Right renal pelvis (tissue), 4 donors: Measurements from ENCODE around the gene GEN1. TPM values are rescaled to one million over a fixed set of nuclear protein-coding genes. Genes with fewer than 3 reads are reported as not detected.
A peak's percentile ranks its signal among the peaks of the same experiment; 100 is the strongest.

Source experiments
- DNase-seq, 4 donors: peaks; one replicate each; pipeline ENCODE4 v3.0.0-alpha.2; 2013; ENCODE audit warnings: low read depth in 4 of 4, low spot score in 3 of 4, missing footprints in 1 of 4
- polyA plus RNA-seq, 4 donors: library from polyadenylated mRNA; unstranded; fragments of 120-200 nt; gene quantifications; one replicate each; pipeline ENCODE4 v1.2.1, GENCODE V29; 2013; ENCODE audit not compliant: insufficient read length in 4 of 4

Gene GEN1
- polyA plus RNA-seq, 4 donors: 11.2 to 16.7 (median 13.2) TPM

GRCh38 chr2:17752246-17752645 is 1.7 kb upstream of the GEN1 start:
- DNase-seq: no peak

DNA sequence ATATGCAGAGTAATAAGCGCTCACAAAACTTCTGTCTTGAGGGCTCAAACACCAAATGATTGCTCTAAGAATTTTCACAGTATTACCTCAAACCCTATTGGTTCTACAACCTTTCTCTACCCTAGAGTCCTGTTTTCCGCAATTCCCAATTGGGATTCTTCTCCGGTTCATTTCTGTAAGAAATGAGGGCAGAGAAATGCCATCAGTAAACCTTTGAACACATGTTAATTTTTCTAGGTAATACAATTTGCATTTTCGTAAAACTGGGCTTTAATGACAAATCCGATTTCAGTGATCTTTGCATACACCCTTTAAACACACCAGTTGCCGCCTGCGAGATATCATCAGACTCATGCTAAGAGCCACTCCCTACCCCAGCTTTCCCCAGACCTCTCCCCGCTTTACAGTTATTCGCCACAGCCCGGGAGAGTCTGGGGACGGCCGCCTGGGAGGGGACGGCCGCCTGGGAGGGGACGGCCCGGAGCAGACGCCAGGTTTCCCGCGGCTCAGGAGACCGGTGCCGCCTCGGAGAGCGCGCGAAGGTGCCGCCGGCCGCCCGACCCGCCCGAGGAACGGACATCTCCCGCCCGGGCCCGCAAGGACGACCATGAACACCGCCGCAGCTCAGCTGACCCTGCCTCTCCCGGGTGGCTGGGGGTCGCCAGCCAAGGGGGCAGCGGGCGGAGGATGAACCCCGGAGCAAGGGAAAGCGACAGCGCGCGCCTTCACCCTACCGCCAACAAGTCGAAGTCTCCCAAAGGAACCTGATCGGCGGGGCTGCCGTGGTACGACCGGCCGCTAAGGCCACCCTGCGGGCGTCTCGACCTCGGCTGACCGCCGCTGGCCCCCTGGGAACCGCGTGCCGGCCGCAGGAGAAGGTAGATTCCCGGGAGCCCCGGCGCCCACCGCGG is 791 bp upstream of the GEN1 start:
- peak in 1 of 4 donors; percentile 44 for DNase-seq

GRCh38 chr2:17754773-17755425 is 961 bp downstream of the GEN1 start:
- DNase-seq: no peak

DNA sequence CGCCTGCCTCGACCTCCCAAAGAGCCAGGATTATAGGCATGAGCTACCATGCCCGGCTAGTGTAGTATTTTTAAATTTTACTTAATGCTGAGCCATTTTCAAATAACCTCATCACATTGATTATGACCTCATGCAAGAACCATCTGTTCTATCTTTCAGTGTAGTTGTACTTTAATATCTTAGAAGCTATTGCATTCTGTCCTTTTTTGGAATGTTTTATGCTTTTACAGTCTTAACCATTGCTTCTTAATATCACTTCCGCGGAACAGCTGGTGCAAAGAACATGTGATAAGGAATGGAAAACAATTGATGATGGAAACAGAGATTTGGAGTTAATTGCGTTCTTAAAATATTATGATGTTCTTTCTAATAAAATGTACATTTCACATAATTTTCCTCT is 2.7 kb downstream of the GEN1 start:
- DNase-seq: no peak

GRCh38 chr2:17757321-17757720 is 3.4 kb downstream of the GEN1 start:
- DNase-seq: no peak

GRCh38 chr2:17758118-17758517 is 4.2 kb downstream of the GEN1 start:
- DNase-seq: no peak

- no peak for DNase-seq
These were observed 5.9 kb downstream of the GEN1 start for GRCh38 chr2:17759805-17760204.

DNA sequence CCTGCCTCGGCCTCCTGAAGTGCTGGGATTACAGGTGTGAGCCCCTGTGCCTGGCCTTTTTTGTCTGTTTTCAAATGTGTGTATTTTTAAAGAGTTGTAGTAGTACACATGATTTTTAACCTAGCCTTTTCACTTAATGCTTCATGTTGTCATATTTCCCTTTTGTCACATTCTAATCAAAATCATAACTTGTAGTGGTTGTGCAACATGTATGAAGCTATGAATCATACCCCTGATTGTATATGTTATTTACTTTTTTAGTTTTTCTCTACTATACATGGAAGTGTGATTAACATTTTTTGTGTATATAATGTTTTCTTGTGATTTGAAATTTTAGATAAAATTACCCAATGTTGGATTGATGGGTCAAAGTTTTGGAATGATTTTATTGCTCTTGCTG is 8.5 kb downstream of the GEN1 start:
- no peak for DNase-seq

- DNase-seq: no peak
These were observed 9.8 kb downstream of the GEN1 start for GRCh38 chr2:17763641-17764333.

GRCh38 chr2:17765398-17765797 is 11.5 kb downstream of the GEN1 start:
- DNase-seq: no peak

DNA sequence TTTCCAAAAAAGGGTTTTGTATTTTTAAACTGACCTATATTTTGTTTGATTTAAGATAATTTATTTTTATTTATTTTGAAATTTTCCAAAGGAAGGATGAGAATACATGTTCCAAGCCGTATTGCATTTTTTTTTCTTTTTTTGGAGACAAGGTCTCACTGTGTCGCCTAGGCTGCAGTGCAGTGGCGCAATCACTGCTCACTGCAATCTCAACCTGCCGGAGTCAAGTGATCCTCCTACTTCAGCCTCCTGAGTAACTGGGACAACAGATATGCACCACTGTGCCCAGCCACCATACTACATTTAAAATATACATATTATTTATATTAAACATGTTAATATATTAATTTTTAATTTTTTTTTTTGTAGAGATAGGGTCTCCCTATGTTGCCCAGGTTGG is 15.0 kb downstream of the GEN1 start:
- DNase-seq: no peak

- no peak for DNase-seq
These were observed 18.0 kb downstream of the GEN1 start for GRCh38 chr2:17771956-17772355.

DNA sequence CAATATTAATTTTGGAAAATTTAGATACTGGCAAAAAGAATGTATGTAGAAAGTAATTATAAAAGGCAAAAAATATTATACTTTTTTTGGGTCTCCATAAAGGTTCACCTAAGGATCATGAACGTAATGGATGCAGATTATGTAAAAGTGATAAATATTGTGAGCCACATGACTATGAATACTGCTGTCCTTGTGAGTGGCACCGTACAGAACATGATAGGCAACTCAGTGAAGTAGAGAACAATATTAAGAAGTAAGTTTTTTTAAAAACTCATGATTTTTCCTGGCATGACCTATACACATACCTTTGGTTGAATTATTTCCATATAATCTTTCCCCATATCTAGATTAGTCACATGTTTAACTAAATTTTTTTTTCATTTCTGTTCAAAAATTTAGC is 18.6 kb downstream of the GEN1 start:
- no peak for DNase-seq

- DNase-seq: no peak
These were observed 26.6 kb downstream of the GEN1 start for GRCh38 chr2:17780546-17780945.

DNA sequence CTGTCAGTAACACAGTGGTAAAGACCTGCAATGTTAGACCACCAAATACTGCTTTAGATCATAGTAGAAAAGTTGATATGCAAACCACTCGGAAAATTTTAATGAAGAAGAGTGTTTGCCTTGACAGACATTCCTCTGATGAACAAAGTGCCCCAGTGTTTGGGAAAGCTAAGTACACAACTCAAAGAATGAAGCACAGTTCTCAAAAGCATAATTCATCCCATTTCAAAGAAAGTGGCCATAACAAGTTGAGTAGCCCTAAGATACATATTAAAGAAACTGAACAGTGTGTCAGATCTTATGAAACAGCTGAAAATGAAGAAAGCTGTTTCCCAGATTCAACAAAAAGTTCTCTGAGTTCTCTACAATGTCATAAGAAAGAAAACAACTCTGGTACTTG is 27.5 kb downstream of the GEN1 start:
- DNase-seq: no peak

DNA sequence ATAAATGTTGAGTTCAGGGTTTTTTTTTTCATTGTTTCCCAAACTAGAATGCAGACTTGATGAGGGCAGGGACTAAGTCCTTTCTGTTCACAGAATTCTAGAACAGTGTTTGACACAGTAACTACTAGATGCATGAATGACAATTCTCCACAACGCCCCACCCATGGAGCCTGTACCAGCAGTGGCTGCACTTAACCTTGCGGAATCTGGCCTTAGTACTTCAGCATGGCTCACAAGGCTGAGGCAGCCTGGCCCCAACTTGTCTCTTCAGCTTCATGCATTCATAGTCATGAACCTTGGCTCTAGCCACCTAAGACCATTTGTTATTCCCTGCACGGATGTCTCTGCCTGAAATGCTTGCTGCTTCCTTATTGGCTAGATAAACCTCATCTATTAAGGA is 32.8 kb downstream of the GEN1 start:
- no peak for DNase-seq

DNA sequence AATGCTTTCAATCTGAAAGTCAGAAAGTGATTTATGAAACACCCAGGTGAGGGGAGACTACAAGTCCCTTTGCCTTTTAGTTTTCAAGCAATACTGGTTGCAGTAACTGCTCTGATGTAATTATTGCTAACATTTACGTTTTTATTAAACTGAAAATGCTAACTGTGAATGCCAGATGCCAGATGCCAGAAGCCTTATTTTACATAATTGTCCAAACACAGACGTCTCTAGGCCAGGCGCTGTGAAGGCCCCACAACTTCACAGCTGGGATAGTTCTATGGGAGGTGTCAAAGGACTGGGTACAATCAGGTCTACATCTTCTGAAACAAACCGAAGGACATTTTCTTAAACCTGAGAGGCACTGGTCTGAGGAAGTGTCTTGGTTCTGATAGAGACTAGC is 34.8 kb downstream of the GEN1 start:
- DNase-seq: no peak

DNA sequence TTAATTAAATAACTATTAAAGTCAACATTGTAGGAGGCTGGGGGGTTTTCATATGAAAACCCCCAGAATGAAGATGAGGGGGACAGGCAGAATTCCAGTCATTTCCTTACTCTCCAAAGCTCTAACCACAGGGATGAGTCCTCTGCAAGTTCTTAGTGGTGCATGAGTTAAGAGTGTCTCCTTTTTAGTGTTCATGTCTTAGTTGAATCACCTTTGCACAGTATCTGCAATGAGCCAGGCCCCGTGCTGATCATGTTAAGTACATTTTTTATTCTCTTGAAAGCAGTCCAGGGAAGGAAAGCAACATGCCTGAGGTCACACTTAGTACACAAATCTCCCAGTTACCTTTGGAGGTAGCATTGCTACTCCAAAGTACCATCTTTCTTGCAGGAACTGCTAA is 36.6 kb downstream of the GEN1 start:
- DNase-seq: no peak

DNA sequence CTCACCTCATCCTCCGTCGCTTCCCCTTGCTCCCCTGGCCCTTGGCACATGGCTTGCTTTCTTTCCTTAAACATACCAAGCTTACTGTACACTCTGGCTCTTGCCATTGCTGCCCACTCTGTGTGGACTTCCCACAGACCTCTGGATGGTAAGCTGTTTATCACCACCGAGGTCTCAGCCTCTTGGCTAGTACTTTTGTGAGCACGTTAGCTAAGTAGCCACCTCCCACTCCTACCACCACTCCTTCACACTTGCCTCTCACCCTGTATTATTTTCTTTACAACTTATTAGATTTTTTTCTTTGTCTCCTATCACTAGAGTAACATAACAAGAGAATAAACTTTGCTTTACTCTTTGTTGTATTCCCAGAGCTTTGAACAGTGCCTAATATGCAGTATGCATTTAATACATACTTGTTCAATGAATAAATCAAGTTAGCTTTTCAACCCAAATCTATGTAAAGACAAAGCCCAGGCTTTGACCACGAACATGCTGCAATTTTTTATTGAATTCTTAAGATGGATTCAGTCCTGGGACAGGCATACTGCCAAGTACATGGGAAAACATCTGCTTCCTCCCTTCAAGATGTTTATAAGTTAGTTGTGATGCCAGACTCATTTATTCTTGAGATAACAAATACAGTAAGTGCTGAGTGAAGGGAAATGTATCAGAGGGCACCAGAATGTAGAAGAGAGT is 37.3 kb downstream of the GEN1 start:
- DNase-seq: no peak

- no peak for DNase-seq
These were observed 37.8 kb downstream of the GEN1 start for GRCh38 chr2:17791817-17792130.

- DNase-seq: no peak
These were observed 38.6 kb downstream of the GEN1 start for GRCh38 chr2:17792515-17792914.
